HCT116 (cell line): Measurements from ENCODE around the gene SLC45A2.

Experiments
- JUND ChIP-seq: IDR thresholded peaks from 2 replicates; pipeline ENCODE4 v1.6.1; 2012
- RAD21 ChIP-seq: IDR thresholded peaks from 2 replicates; pipeline ENCODE4 v1.6.1; 2012; ENCODE audit warnings: low read depth, mild to moderate bottlenecking
- TF ChIP-seq, protein P1 (sequence below), 3 experiments: fragments of 200-600 bp in 1 of 3; sonication (generic) in 1 of 3; IDR thresholded peaks in 2 of 3; conservative IDR thresholded peaks in 1 of 3; 2 replicates each; pipeline ENCODE4 v1.5.1; 2012 to 2017; ENCODE audit warnings: low read depth in 2 of 3, low read length in 2 of 3, antibody characterized with exemption in 1 of 3, borderline replicate concordance in 1 of 3, control low read depth in 1 of 3, mild to moderate bottlenecking in 1 of 3, mixed read lengths in 1 of 3, mixed run types in 1 of 3, moderate library complexity in 1 of 3; ENCODE audit not compliant: insufficient read depth in 1 of 3

DNA sequence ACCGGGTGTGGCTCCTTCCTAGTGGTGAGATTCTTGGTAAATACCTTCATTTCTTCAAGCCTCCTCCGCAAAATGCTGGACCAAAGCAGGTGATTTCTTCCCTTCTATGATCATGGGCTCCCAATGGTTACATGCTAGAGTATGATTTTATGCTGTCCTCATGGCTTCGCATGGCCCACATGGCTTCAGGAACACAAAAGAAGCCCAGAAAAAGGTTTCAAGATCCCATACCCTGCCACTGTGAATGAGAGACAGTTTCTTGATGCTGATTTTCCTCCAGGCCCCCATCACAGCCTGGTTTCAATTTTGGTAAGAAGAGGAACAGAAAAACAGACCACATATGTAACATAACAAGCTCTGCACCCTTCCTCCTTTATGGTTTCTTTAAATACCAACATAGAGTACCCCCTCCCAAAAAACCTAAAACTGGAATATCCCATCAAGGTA lies 50.7 kb downstream of the SLC45A2 start:
- TF ChIP-seq, protein P1, sequence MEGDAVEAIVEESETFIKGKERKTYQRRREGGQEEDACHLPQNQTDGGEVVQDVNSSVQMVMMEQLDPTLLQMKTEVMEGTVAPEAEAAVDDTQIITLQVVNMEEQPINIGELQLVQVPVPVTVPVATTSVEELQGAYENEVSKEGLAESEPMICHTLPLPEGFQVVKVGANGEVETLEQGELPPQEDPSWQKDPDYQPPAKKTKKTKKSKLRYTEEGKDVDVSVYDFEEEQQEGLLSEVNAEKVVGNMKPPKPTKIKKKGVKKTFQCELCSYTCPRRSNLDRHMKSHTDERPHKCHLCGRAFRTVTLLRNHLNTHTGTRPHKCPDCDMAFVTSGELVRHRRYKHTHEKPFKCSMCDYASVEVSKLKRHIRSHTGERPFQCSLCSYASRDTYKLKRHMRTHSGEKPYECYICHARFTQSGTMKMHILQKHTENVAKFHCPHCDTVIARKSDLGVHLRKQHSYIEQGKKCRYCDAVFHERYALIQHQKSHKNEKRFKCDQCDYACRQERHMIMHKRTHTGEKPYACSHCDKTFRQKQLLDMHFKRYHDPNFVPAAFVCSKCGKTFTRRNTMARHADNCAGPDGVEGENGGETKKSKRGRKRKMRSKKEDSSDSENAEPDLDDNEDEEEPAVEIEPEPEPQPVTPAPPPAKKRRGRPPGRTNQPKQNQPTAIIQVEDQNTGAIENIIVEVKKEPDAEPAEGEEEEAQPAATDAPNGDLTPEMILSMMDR (IDR thresholded peaks at IDR 0.05 in 2 of 3, conservative IDR thresholded peaks at IDR 0.05 in 1 of 3; ENCODE audit: borderline replicate concordance in 1 of 3, insufficient read depth in 1 of 3, low read depth in 2 of 3, low read length in 2 of 3) = no peak
- no peak for TF ChIP-seq JUND
- no peak for TF ChIP-seq RAD21
